CD14-positive monocyte (primary cell): Measurements from ENCODE around the gene ARHGAP40. TPM values are rescaled to one million over a fixed set of nuclear protein-coding genes. Genes with fewer than 3 reads are reported as not detected.

Source experiments
- DNase-seq, 3 donors: peaks; one replicate each; pipeline ENCODE4 v3.0.0-alpha.2; 2011 to 2022
- H2AFZ ChIP-seq: 2 replicates; pipeline ENCODE4 v1.6.0; 2012; ENCODE audit warnings: mild to moderate bottlenecking, low read depth, low read length, inconsistent platforms; ENCODE audit not compliant: insufficient read depth, poor library complexity, severe bottlenecking
- H3K27ac ChIP-seq, 2 donors: 1 replicate in 1 of 2; 2 replicates in 1 of 2; pipeline ENCODE4 v1.5.1; 2012 to 2013; ENCODE audit warnings: low read length in 2 of 2, control low read depth in 1 of 2, inconsistent platforms in 1 of 2, low read depth in 1 of 2, mild to moderate bottlenecking in 1 of 2
- H3K27me3 ChIP-seq, 2 donors: one replicate each; pipeline versions ENCODE4 v1.6.0 to v1.6.1; 2011 to 2013; ENCODE audit warnings: low read length in 2 of 2; ENCODE audit not compliant: control insufficient read depth in 2 of 2, insufficient read depth in 2 of 2
- H3K36me3 ChIP-seq, 2 donors: replicated peaks in 1 of 2; 1 replicate in 1 of 2; 2 replicates in 1 of 2; pipeline versions ENCODE4 v1.5.1 to v1.6.1; 2012 to 2013; ENCODE audit warnings: low read length in 2 of 2, control low read depth in 1 of 2, inconsistent platforms in 1 of 2, mild to moderate bottlenecking in 1 of 2; ENCODE audit not compliant: insufficient read depth in 2 of 2, control insufficient read depth in 1 of 2
- H3K4me1 ChIP-seq, 2 donors: 1 replicate in 1 of 2; 2 replicates in 1 of 2; pipeline versions ENCODE4 v1.5.1 to v1.6.1; 2012 to 2013; ENCODE audit warnings: low read length in 2 of 2, control low read depth in 1 of 2, inconsistent platforms in 1 of 2, mild to moderate bottlenecking in 1 of 2, moderate library complexity in 1 of 2; ENCODE audit not compliant: insufficient read depth in 2 of 2, control insufficient read depth in 1 of 2
- H3K4me2 ChIP-seq: replicated peaks from 2 replicates; pipeline ENCODE3; 2012; ENCODE audit warnings: low read length, moderate library complexity, mild to moderate bottlenecking; ENCODE audit not compliant: poor library complexity, severe bottlenecking; ENCODE audit errors: extremely low read depth
- H3K4me3 ChIP-seq, 3 experiments: fragments of 200-600 bp in 1 of 3; sonication (generic) in 1 of 3; replicated peaks in 1 of 3; 1 replicate in 2 of 3; 2 replicates in 1 of 3; pipeline ENCODE4 v1.5.1; 2011 to 2013; ENCODE audit warnings: low read length in 3 of 3, mild to moderate bottlenecking in 3 of 3, control low read depth in 2 of 3, low read depth in 2 of 3, inconsistent platforms in 1 of 3, moderate library complexity in 1 of 3
- H3K79me2 ChIP-seq: 2 replicates; pipeline ENCODE4 v1.6.0; 2012; ENCODE audit warnings: mild to moderate bottlenecking, control low read depth, inconsistent platforms, low read length, moderate library complexity; ENCODE audit not compliant: insufficient read depth
- H3K9ac ChIP-seq: 2 replicates; pipeline ENCODE4 v1.6.0; 2017; ENCODE audit warnings: low read length, mild to moderate bottlenecking; ENCODE audit not compliant: insufficient read depth, poor library complexity, severe bottlenecking
- H3K9me3 ChIP-seq, 2 donors: replicated peaks in 1 of 2; 1 replicate in 1 of 2; 2 replicates in 1 of 2; pipeline versions ENCODE4 v1.5.1 to v1.6.1; 2012 to 2013; ENCODE audit warnings: low read length in 2 of 2, control low read depth in 1 of 2; ENCODE audit not compliant: control insufficient read depth in 1 of 2, insufficient read depth in 1 of 2
- H4K20me1 ChIP-seq: 2 replicates; pipeline ENCODE4 v1.6.0; 2012; ENCODE audit warnings: mild to moderate bottlenecking, low read length, control low read depth, moderate library complexity; ENCODE audit not compliant: insufficient read depth
- H3K27ac Mint-ChIP-seq, 7 donors: one replicate each; pipeline ENCODE4 v1.8.0; 2020; ENCODE audit warnings: mild to moderate bottlenecking in 7 of 7, mixed read lengths in 7 of 7, moderate library complexity in 6 of 7, inconsistent platforms in 2 of 7
- H3K27me3 Mint-ChIP-seq, 3 donors: one replicate each; pipeline ENCODE4 v1.8.0; 2021 to 2022; ENCODE audit warnings: low read depth in 3 of 3, mild to moderate bottlenecking in 3 of 3, mixed read lengths in 3 of 3, moderate library complexity in 3 of 3, inconsistent platforms in 1 of 3
- H3K36me3 Mint-ChIP-seq, 2 donors: one replicate each; pipeline ENCODE4 v1.8.0; 2020; ENCODE audit warnings: mixed read lengths in 2 of 2, inconsistent platforms in 1 of 2, mild to moderate bottlenecking in 1 of 2
- H3K4me1 Mint-ChIP-seq: one replicate; pipeline ENCODE4 v1.8.0; 2020; ENCODE audit warnings: mild to moderate bottlenecking, mixed read lengths
- H3K4me3 Mint-ChIP-seq, 2 donors: one replicate each; pipeline ENCODE4 v1.8.0; 2020; ENCODE audit warnings: mild to moderate bottlenecking in 2 of 2, mixed read lengths in 2 of 2, moderate library complexity in 1 of 2
- H3K9me3 Mint-ChIP-seq, 7 donors: one replicate each; pipeline ENCODE4 v1.8.0; 2020 to 2022; ENCODE audit warnings: mixed read lengths in 7 of 7, mild to moderate bottlenecking in 6 of 7, moderate library complexity in 6 of 7, inconsistent platforms in 2 of 7
- CTCF ChIP-seq: fragments of 200-600 bp; IDR thresholded peaks from one replicate; pipeline ENCODE4 v1.8.0; 2022; ENCODE audit warnings: antibody characterized with exemption, mild to moderate bottlenecking
- WGBS: methylation state at CpG from one replicate; pipeline ENCODE4 v1.1.5; 2013; ENCODE audit warnings: missing lambda C conversion rate; ENCODE audit not compliant: insufficient coverage; 5-methylcytosine and 5-hydroxymethylcytosine counted together
- intact Hi-C, 2 donors: fragments of 100-400 bp; cut with micrococcal nuclease; formaldehyde crosslinking; loops; one replicate each; pipeline versions ENCODE4 v1.15.0 to v1.15.1; 2023
- polyA plus RNA-seq, 3 donors: library from polyadenylated mRNA; depleted of rRNA in 1 of 3; unstranded in 2 of 3; stranded (reverse) in 1 of 3; fragments of 300-500 nt in 2 of 3; fragments of >200 nt in 1 of 3; fragmentation: Illumina TruSeq in 2 of 3; gene quantifications; 1 replicate in 2 of 3; 2 replicates in 1 of 3; pipeline ENCODE4 v1.2.3, GENCODE V29; 2012 to 2021

ARHGAP40 gene
- polyA plus RNA-seq, 3 donors = not detected

GRCh38 chr20:38670786-38671185 is 69.2 kb downstream of the ARHGAP40 start:
- H3K36me3 ChIP-seq = no peaks in the 10 kb centered on the region
- peaks cover 0 to 6% of the 10 kb centered on the region in 2 donors for H3K9me3 ChIP-seq
- TF ChIP-seq CTCF = no peak
- H3K27me3 ChIP-seq = peaks cover 22 to 45% of the 10 kb centered on the region in 2 donors
- Mint-ChIP-seq H3K9me3 (peaks cover 2 to 25% (median 9%) of the 10 kb centered on the region in 7 donors), H3K36me3 (peaks cover 0 to 6% of the 10 kb centered on the region in 2 donors), H3K27ac (no peak overlapping the region), H3K27me3 (peaks cover 42 to 60% (median 46%) of the 10 kb centered on the region in 3 donors), H3K4me3 (no peak overlapping the region), H3K4me1 (peaks cover 10% of the 10 kb centered on the region)
- no peak overlapping the region for H3K27ac ChIP-seq
- H3K4me1 ChIP-seq = peaks cover 8 to 10% of the 10 kb centered on the region in 2 donors
- DNase-seq = no peak
- no peak overlapping the region for H3K4me2 ChIP-seq
- no peaks in the 10 kb centered on the region for H3K79me2 ChIP-seq
- no peak overlapping the region for H3K4me3 ChIP-seq
- no peak overlapping the region for H3K9ac ChIP-seq
- intact Hi-C loops = no loop called here
- H4K20me1 ChIP-seq = no peaks in the 10 kb centered on the region
- H2AFZ ChIP-seq = no peak overlapping the region
- WGBS = 78% methylated on average over 1 of the region's 3 CpGs

- H3K27ac Mint-ChIP-seq = no peak overlapping the region
- H3K4me3 Mint-ChIP-seq = no peak overlapping the region
- H3K4me1 Mint-ChIP-seq = peaks cover 10% of the 10 kb centered on the region
- H3K4me3 ChIP-seq = no peak overlapping the region
- peaks cover 2 to 27% (median 9%) of the 10 kb centered on the region in 7 donors for H3K9me3 Mint-ChIP-seq
- peaks cover 42 to 59% (median 49%) of the 10 kb centered on the region in 3 donors for H3K27me3 Mint-ChIP-seq
- WGBS = 54% methylated on average over 4 of the region's 6 CpGs
- no peaks in the 10 kb centered on the region for H3K36me3 ChIP-seq
- peaks cover 0 to 6% of the 10 kb centered on the region in 2 donors for H3K9me3 ChIP-seq
- no peak overlapping the region for H2AFZ ChIP-seq
- H3K79me2 ChIP-seq = no peaks in the 10 kb centered on the region
- no peak for DNase-seq
- intact Hi-C loops = no loop called here
- H3K27me3 ChIP-seq = peaks cover 22 to 45% of the 10 kb centered on the region in 2 donors
- peaks cover 0 to 6% of the 10 kb centered on the region in 2 donors for H3K36me3 Mint-ChIP-seq
- no peak for TF ChIP-seq CTCF
- no peak overlapping the region for H3K4me2 ChIP-seq
- H3K4me1 ChIP-seq = peaks cover 8 to 10% of the 10 kb centered on the region in 2 donors
- no peak overlapping the region for H3K9ac ChIP-seq
- H3K27ac ChIP-seq = no peak overlapping the region
- no peaks in the 10 kb centered on the region for H4K20me1 ChIP-seq
These were observed 69.6 kb downstream of the ARHGAP40 start for GRCh38 chr20:38671186-38671585.
